ENCODE measurements around the gene ERCC5.

ERCC5 gene

GRCh38 chr13:102897371-102898138 lies 51.7 kb downstream of the ERCC5 start:
- no peak for DNase-seq

- DNase-seq = no peak
Observed at GRCh38 chr13:102900193-102900608, 54.4 kb downstream of the ERCC5 start.

- no peak for DNase-seq
Observed at GRCh38 chr13:102901056-102901455, 55.2 kb downstream of the ERCC5 start.

- no peak for DNase-seq
Observed at GRCh38 chr13:102901615-102902305, 55.9 kb downstream of the ERCC5 start.

GRCh38 chr13:102902789-102903347 lies 57.0 kb downstream of the ERCC5 start:
- DNase-seq = no peak

GRCh38 chr13:102903659-102904407 lies 58.0 kb downstream of the ERCC5 start:
- no peak for DNase-seq

GRCh38 chr13:102904408-102904862 lies 58.6 kb downstream of the ERCC5 start:
- no peak for DNase-seq

GRCh38 chr13:102905905-102906771 lies 60.3 kb downstream of the ERCC5 start:
- no peak for DNase-seq

- DNase-seq = no peak
Observed at GRCh38 chr13:102907016-102907756, 61.4 kb downstream of the ERCC5 start.

GRCh38 chr13:102907886-102908515 lies 62.2 kb downstream of the ERCC5 start:
- no peak for DNase-seq

- DNase-seq = no peak
Observed at GRCh38 chr13:102909971-102910370, 64.1 kb downstream of the ERCC5 start.

- DNase-seq = no peak
Observed at GRCh38 chr13:102911336-102911735, 65.5 kb downstream of the ERCC5 start.

- no peak for DNase-seq
Observed at GRCh38 chr13:102912599-102912998, 66.8 kb downstream of the ERCC5 start.

GRCh38 chr13:102913914-102914313 lies 68.1 kb downstream of the ERCC5 start:
- DNase-seq = no peak

- no peak for DNase-seq
Observed at GRCh38 chr13:102914339-102914930, 68.6 kb downstream of the ERCC5 start.

- DNase-seq = no peak
Observed at GRCh38 chr13:102915393-102915930, 69.6 kb downstream of the ERCC5 start.

- no peak for DNase-seq
Observed at GRCh38 chr13:102917019-102917418, 71.2 kb downstream of the ERCC5 start.

- no peak for DNase-seq
Observed at GRCh38 chr13:102922184-102922583, 76.4 kb downstream of the ERCC5 start.

Data from activated CD4-positive, alpha-beta T cell treated with anti-CD3 and anti-CD28 coated beads, Interleukin-2, amount 50 U/mL, for 4 hours (primary cell).